GM23338 (cell line): ENCODE measurements around the gene PDE10A. TPM values are rescaled to one million over a fixed set of nuclear protein-coding genes. Genes with fewer than 3 reads are reported as not detected.

ENCODE experiments used
- ATAC-seq: fragments of 200-7000 bp; cut with Tn5 transposase; 3 replicates; pipeline ENCODE4 v1.9.1; 2020
- DNase-seq: peaks from one replicate; pipeline ENCODE4 v3.0.0-alpha.2; 2015; ENCODE audit warnings: low spot score
- H2AFZ ChIP-seq: fragments of 200-600 bp; sonication (generic); 2 replicates; pipeline ENCODE4 v1.8.0; 2016; ENCODE audit warnings: antibody characterized with exemption, mild to moderate bottlenecking, moderate library complexity
- H3F3A ChIP-seq: fragments of 200-600 bp; sonication (generic); replicated peaks from 2 replicates; pipeline ENCODE4 v1.8.0; 2017; ENCODE audit warnings: antibody characterized with exemption, mixed run types, low read depth
- H3K27ac ChIP-seq: fragments of 200-600 bp; sonication (generic); 2 replicates; pipeline ENCODE4 v1.6.1; 2016; ENCODE audit warnings: low read depth
- H3K27me3 ChIP-seq: fragments of 200-600 bp; sonication (generic); 2 replicates; pipeline ENCODE4 v1.8.0; 2016; ENCODE audit warnings: mild to moderate bottlenecking, mixed run types, moderate library complexity; ENCODE audit not compliant: insufficient read depth
- H3K36me3 ChIP-seq: fragments of 200-600 bp; sonication (generic); 2 replicates; pipeline ENCODE4 v1.8.0; 2016; ENCODE audit warnings: mild to moderate bottlenecking; ENCODE audit not compliant: insufficient read depth
- H3K4me1 ChIP-seq: fragments of 200-600 bp; sonication (generic); 2 replicates; pipeline ENCODE4 v1.8.0; 2016; ENCODE audit warnings: mild to moderate bottlenecking, moderate library complexity; ENCODE audit not compliant: insufficient read depth
- H3K4me2 ChIP-seq: fragments of 200-600 bp; sonication (generic); 2 replicates; pipeline ENCODE4 v1.7.1; 2017; ENCODE audit warnings: mixed run types
- H3K4me3 ChIP-seq: fragments of 200-600 bp; sonication (generic); 2 replicates; pipeline ENCODE4 v1.6.1; 2016; ENCODE audit warnings: mixed run types
- H3K79me2 ChIP-seq: fragments of 200-600 bp; sonication (generic); replicated peaks from 2 replicates; pipeline ENCODE4 v1.8.0; 2017; ENCODE audit warnings: mild to moderate bottlenecking; ENCODE audit not compliant: insufficient read depth
- H3K9me2 ChIP-seq: fragments of 200-600 bp; sonication (generic); 2 replicates; pipeline ENCODE4 v1.8.0; 2017; ENCODE audit not compliant: insufficient read depth
- H4K20me1 ChIP-seq: fragments of 200-600 bp; sonication (generic); replicated peaks from 2 replicates; pipeline ENCODE4 v1.8.0; 2017; ENCODE audit warnings: mild to moderate bottlenecking; ENCODE audit not compliant: insufficient read depth
- H3K27ac Mint-ChIP-seq: 2 replicates; pipeline ENCODE4 v1.8.0; 2020; ENCODE audit warnings: inconsistent platforms, mild to moderate bottlenecking, moderate library complexity, mixed read lengths
- H3K27me3 Mint-ChIP-seq: 3 replicates; pipeline ENCODE4 v1.8.0; 2022; ENCODE audit warnings: low read depth, mild to moderate bottlenecking, moderate library complexity, mixed read lengths, inconsistent platforms; ENCODE audit not compliant: insufficient read depth, poor library complexity
- H3K36me3 Mint-ChIP-seq: 3 replicates; pipeline ENCODE4 v1.8.0; 2021; ENCODE audit warnings: low read depth, mild to moderate bottlenecking, inconsistent platforms, moderate library complexity, mixed read lengths
- H3K4me1 Mint-ChIP-seq: 3 replicates; pipeline ENCODE4 v1.8.0; 2020; ENCODE audit warnings: mild to moderate bottlenecking, inconsistent platforms, mixed read lengths
- H3K4me3 Mint-ChIP-seq: 3 replicates; pipeline ENCODE4 v1.8.0; 2021; ENCODE audit warnings: moderate library complexity, mild to moderate bottlenecking, inconsistent platforms, mixed read lengths
- H3K9me3 Mint-ChIP-seq: 3 replicates; pipeline ENCODE4 v1.8.0; 2020; ENCODE audit warnings: moderate library complexity, mild to moderate bottlenecking, inconsistent platforms, mixed read lengths
- CREB1 ChIP-seq: fragments of 250-450 bp; sonication (Bioruptor Pico); IDR thresholded peaks from 2 replicates; pipeline ENCODE4 v1.5.0; 2020; ENCODE audit warnings: low read depth, mild to moderate bottlenecking, moderate library complexity
- EZH2 ChIP-seq: fragments of 200-600 bp; sonication (generic); IDR thresholded peaks from one replicate; pipeline ENCODE4 v1.8.0; 2017; ENCODE audit warnings: antibody characterized with exemption, mild to moderate bottlenecking, low read depth; ENCODE audit not compliant: unreplicated experiment
- EZH2phosphoT487 ChIP-seq: fragments of 200-600 bp; sonication (generic); IDR thresholded peaks from one replicate; pipeline ENCODE4 v1.8.1; 2018; ENCODE audit warnings: antibody characterized with exemption; ENCODE audit not compliant: unreplicated experiment
- JUNB ChIP-seq: IDR thresholded peaks from one replicate; pipeline ENCODE4 v1.6.1; 2016; ENCODE audit warnings: antibody characterized with exemption; ENCODE audit not compliant: unreplicated experiment
- NANOG ChIP-seq: IDR thresholded peaks from 2 replicates; pipeline ENCODE4 v1.6.1; 2016; ENCODE audit warnings: antibody characterized with exemption, borderline replicate concordance
- POLR2AphosphoS5 ChIP-seq: IDR thresholded peaks from 2 replicates; pipeline ENCODE4 v1.6.1; 2016; ENCODE audit warnings: antibody characterized with exemption, low read depth
- STAT1 ChIP-seq: IDR thresholded peaks from one replicate; pipeline ENCODE4 v1.6.1; 2016; ENCODE audit warnings: antibody characterized with exemption; ENCODE audit not compliant: unreplicated experiment
- ZNF114 ChIP-seq: fragments of 250-450 bp; sonication (Bioruptor Pico); IDR thresholded peaks from 2 replicates; pipeline ENCODE4 v1.5.0; 2020; ENCODE audit warnings: mild to moderate bottlenecking, moderate library complexity
- ZNF331 ChIP-seq: fragments of 250-450 bp; sonication (Bioruptor Pico); IDR thresholded peaks from 2 replicates; pipeline ENCODE4 v1.5.0; 2020; ENCODE audit warnings: low read depth, mild to moderate bottlenecking, moderate library complexity
- polyA plus RNA-seq: library from polyadenylated mRNA; unstranded; fragments of >200 nt; fragmentation: Nextera tagmentation; extraction: Ambion mirVana; gene quantifications from 2 replicates; pipeline ENCODE4 v1.2.1, GENCODE V29; 2016
- total RNA-seq: library from RNA; depleted of rRNA; stranded (reverse); fragments of >200 nt; shearing (Covaris generic); gene quantifications from 2 replicates; pipeline ENCODE4 v1.2.3, GENCODE V29; 2014
- TF ChIP-seq, protein P1 (sequence below): fragments of 250-450 bp; sonication (Bioruptor Pico); IDR thresholded peaks from 2 replicates; pipeline ENCODE4 v1.5.0; 2020; ENCODE audit warnings: mild to moderate bottlenecking, moderate library complexity
- TF ChIP-seq, protein P2 (sequence below): IDR thresholded peaks from 2 replicates; pipeline ENCODE4 v1.6.1; 2016; ENCODE audit warnings: antibody characterized with exemption
- TF ChIP-seq, protein P3 (sequence below), 2 experiments: fragments of 200-600 bp in 1 of 2; sonication (generic) in 1 of 2; conservative IDR thresholded peaks; 2 replicates each; pipeline versions ENCODE4 v1.5.1 to v1.6.1; 2016 to 2017; ENCODE audit warnings: antibody characterized with exemption in 2 of 2, low read depth in 2 of 2, mild to moderate bottlenecking in 2 of 2, moderate library complexity in 1 of 2
- TF ChIP-seq, protein P4 (sequence below): IDR thresholded peaks from one replicate; pipeline ENCODE4 v1.6.1; 2018; ENCODE audit warnings: antibody characterized with exemption; ENCODE audit not compliant: unreplicated experiment

The PDE10A gene
- total and polyA plus RNA-seq, 2 experiments from 2014 or later = 0.50 to 3.9 TPM

DNA sequence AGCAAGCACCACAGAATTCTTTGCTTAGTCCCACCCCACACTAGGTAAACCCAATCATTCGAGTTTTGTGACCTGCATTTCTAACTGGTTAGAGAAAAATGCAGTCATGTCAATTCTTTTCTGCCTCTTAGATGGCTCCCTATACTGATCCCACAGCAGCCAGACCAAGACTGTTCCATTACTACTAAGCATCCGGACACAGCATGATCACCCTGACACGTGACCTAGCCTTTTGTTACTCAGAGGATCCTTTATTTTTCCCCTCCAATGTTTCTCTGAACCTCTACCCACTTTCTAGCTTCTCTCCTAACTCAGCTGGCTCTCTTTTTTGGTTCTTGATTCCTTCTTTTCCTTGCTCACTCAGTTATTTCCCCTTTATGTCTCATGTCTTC is 87.9 kb downstream of the PDE10A start:
- DNase-seq (no peak), ATAC-seq (peak; percentile 41; the same call in 1 of the 3 replicates)
- H3K9me2 ChIP-seq = peaks cover 10% of the 10 kb centered on the region
- no peaks in the 10 kb centered on the region for H3K36me3 ChIP-seq
- no peaks in the 10 kb centered on the region for H3K36me3 Mint-ChIP-seq
- H4K20me1 ChIP-seq = no peaks in the 10 kb centered on the region
- H3K27ac ChIP-seq = no peak overlapping the region
- no peaks in the 10 kb centered on the region for H3K9me3 Mint-ChIP-seq
- H3K27ac Mint-ChIP-seq = no peak overlapping the region
- no peaks in the 10 kb centered on the region for H3K79me2 ChIP-seq
- H3F3A ChIP-seq = no peaks in the 10 kb centered on the region
- peaks cover 2% of the 10 kb centered on the region; the same call in 2 of the 3 replicates for H3K4me1 Mint-ChIP-seq
- no peak overlapping the region for H2AFZ ChIP-seq
- no peak overlapping the region for H3K4me2 ChIP-seq
- H3K4me1 ChIP-seq = no peaks in the 10 kb centered on the region
- no peak overlapping the region for H3K4me3 ChIP-seq
- TF ChIP-seq, protein P1, sequence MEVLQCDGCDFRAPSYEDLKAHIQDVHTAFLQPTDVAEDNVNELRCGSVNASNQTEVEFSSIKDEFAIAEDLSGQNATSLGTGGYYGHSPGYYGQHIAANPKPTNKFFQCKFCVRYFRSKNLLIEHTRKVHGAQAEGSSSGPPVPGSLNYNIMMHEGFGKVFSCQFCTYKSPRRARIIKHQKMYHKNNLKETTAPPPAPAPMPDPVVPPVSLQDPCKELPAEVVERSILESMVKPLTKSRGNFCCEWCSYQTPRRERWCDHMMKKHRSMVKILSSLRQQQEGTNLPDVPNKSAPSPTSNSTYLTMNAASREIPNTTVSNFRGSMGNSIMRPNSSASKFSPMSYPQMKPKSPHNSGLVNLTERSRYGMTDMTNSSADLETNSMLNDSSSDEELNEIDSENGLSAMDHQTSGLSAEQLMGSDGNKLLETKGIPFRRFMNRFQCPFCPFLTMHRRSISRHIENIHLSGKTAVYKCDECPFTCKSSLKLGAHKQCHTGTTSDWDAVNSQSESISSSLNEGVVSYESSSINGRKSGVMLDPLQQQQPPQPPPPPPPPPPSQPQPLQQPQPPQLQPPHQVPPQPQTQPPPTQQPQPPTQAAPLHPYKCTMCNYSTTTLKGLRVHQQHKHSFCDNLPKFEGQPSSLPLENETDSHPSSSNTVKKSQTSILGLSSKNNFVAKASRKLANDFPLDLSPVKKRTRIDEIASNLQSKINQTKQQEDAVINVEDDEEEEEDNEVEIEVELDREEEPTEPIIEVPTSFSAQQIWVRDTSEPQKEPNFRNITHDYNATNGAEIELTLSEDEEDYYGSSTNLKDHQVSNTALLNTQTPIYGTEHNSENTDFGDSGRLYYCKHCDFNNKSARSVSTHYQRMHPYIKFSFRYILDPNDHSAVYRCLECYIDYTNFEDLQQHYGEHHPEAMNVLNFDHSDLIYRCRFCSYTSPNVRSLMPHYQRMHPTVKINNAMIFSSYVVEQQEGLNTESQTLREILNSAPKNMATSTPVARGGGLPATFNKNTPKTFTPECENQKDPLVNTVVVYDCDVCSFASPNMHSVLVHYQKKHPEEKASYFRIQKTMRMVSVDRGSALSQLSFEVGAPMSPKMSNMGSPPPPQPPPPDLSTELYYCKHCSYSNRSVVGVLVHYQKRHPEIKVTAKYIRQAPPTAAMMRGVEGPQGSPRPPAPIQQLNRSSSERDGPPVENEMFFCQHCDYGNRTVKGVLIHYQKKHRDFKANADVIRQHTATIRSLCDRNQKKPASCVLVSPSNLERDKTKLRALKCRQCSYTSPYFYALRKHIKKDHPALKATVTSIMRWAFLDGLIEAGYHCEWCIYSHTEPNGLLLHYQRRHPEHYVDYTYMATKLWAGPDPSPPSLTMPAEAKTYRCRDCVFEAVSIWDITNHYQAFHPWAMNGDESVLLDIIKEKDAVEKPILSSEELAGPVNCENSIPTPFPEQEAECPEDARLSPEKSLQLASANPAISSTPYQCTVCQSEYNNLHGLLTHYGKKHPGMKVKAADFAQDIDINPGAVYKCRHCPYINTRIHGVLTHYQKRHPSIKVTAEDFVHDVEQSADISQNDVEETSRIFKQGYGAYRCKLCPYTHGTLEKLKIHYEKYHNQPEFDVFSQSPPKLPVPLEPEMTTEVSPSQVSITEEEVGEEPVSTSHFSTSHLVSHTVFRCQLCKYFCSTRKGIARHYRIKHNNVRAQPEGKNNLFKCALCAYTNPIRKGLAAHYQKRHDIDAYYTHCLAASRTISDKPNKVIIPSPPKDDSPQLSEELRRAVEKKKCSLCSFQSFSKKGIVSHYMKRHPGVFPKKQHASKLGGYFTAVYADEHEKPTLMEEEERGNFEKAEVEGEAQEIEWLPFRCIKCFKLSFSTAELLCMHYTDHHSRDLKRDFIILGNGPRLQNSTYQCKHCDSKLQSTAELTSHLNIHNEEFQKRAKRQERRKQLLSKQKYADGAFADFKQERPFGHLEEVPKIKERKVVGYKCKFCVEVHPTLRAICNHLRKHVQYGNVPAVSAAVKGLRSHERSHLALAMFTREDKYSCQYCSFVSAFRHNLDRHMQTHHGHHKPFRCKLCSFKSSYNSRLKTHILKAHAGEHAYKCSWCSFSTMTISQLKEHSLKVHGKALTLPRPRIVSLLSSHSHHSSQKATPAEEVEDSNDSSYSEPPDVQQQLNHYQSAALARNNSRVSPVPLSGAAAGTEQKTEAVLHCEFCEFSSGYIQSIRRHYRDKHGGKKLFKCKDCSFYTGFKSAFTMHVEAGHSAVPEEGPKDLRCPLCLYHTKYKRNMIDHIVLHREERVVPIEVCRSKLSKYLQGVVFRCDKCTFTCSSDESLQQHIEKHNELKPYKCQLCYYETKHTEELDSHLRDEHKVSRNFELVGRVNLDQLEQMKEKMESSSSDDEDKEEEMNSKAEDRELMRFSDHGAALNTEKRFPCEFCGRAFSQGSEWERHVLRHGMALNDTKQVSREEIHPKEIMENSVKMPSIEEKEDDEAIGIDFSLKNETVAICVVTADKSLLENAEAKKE = no peak
- TF ChIP-seq NANOG (no peak), EZH2 (no peak), ZNF114 (CRISPR knock-in tag) (no peak), EZH2phosphoT487 (no peak), ZNF331 (no peak), POLR2AphosphoS5 (no peak), CREB1 (CRISPR knock-in tag) (no peak), STAT1 (no peak), JUNB (no peak)
- TF ChIP-seq, protein P2, sequence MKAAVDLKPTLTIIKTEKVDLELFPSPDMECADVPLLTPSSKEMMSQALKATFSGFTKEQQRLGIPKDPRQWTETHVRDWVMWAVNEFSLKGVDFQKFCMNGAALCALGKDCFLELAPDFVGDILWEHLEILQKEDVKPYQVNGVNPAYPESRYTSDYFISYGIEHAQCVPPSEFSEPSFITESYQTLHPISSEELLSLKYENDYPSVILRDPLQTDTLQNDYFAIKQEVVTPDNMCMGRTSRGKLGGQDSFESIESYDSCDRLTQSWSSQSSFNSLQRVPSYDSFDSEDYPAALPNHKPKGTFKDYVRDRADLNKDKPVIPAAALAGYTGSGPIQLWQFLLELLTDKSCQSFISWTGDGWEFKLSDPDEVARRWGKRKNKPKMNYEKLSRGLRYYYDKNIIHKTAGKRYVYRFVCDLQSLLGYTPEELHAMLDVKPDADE = no peak
- TF ChIP-seq, protein P3, sequence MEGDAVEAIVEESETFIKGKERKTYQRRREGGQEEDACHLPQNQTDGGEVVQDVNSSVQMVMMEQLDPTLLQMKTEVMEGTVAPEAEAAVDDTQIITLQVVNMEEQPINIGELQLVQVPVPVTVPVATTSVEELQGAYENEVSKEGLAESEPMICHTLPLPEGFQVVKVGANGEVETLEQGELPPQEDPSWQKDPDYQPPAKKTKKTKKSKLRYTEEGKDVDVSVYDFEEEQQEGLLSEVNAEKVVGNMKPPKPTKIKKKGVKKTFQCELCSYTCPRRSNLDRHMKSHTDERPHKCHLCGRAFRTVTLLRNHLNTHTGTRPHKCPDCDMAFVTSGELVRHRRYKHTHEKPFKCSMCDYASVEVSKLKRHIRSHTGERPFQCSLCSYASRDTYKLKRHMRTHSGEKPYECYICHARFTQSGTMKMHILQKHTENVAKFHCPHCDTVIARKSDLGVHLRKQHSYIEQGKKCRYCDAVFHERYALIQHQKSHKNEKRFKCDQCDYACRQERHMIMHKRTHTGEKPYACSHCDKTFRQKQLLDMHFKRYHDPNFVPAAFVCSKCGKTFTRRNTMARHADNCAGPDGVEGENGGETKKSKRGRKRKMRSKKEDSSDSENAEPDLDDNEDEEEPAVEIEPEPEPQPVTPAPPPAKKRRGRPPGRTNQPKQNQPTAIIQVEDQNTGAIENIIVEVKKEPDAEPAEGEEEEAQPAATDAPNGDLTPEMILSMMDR (conservative IDR thresholded peaks at IDR 0.05; ENCODE audit: low read depth in 2 of 2) = no peak
- TF ChIP-seq, protein P4, sequence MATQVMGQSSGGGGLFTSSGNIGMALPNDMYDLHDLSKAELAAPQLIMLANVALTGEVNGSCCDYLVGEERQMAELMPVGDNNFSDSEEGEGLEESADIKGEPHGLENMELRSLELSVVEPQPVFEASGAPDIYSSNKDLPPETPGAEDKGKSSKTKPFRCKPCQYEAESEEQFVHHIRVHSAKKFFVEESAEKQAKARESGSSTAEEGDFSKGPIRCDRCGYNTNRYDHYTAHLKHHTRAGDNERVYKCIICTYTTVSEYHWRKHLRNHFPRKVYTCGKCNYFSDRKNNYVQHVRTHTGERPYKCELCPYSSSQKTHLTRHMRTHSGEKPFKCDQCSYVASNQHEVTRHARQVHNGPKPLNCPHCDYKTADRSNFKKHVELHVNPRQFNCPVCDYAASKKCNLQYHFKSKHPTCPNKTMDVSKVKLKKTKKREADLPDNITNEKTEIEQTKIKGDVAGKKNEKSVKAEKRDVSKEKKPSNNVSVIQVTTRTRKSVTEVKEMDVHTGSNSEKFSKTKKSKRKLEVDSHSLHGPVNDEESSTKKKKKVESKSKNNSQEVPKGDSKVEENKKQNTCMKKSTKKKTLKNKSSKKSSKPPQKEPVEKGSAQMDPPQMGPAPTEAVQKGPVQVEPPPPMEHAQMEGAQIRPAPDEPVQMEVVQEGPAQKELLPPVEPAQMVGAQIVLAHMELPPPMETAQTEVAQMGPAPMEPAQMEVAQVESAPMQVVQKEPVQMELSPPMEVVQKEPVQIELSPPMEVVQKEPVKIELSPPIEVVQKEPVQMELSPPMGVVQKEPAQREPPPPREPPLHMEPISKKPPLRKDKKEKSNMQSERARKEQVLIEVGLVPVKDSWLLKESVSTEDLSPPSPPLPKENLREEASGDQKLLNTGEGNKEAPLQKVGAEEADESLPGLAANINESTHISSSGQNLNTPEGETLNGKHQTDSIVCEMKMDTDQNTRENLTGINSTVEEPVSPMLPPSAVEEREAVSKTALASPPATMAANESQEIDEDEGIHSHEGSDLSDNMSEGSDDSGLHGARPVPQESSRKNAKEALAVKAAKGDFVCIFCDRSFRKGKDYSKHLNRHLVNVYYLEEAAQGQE = no peak
- H3K4me3 Mint-ChIP-seq = no peak overlapping the region
- no peaks in the 10 kb centered on the region for H3K27me3 Mint-ChIP-seq
- no peaks in the 10 kb centered on the region for H3K27me3 ChIP-seq
